Measurements from ENCODE around the gene IPO4. TPM values are rescaled to one million over a fixed set of nuclear protein-coding genes. Genes with fewer than 3 reads are reported as not detected.

Gene IPO4
- total RNA-seq, 1 experiment from 2014 or later, result 116 TPM

- H3K9me3 ChIP-seq (ENCODE audit: control insufficient read depth, low read depth, low read length), result no peaks in the 10 kb centered on the region
- H3K4ac ChIP-seq (ENCODE audit: low read depth, low read length), result no peak overlapping the region
- no peak overlapping the region for H2BK12ac ChIP-seq (ENCODE audit: insufficient read length, low read depth, low read length)
- H2BK120ac ChIP-seq (ENCODE audit: low read depth, low read length, poor library complexity, severe bottlenecking), result no peak overlapping the region
- H3K27ac ChIP-seq (ENCODE audit: insufficient read length, low read depth, low read length), result no peak overlapping the region
- no peak overlapping the region for H3T11ph ChIP-seq (ENCODE audit: low read length)
- H3K4me3 Mint-ChIP-seq, result no peak overlapping the region
- no peak overlapping the region for H4K8ac ChIP-seq (replicated peaks; ENCODE audit: insufficient read length, low read depth, low read length)
- no peaks in the 10 kb centered on the region for H3K27me3 ChIP-seq (ENCODE audit: insufficient read depth, low read length)
- H3K56ac ChIP-seq (ENCODE audit: insufficient read length, low read depth, low read length), result no peak overlapping the region
- no peaks in the 10 kb centered on the region for H3K27me3 Mint-ChIP-seq (ENCODE audit: low read depth)
- H3K18ac ChIP-seq (ENCODE audit: insufficient read length, low read depth, low read length), result no peak overlapping the region
- no peak overlapping the region for H4K91ac ChIP-seq (ENCODE audit: insufficient read length, low read depth, low read length)
- no peak overlapping the region for H3K14ac ChIP-seq (ENCODE audit: insufficient read depth, low read length)
- no peak overlapping the region for H3K4me2 ChIP-seq (ENCODE audit: insufficient read depth, insufficient read length, low read length)
- no peak overlapping the region for H2AFZ ChIP-seq (ENCODE audit: low read length)
- no peak overlapping the region for H3K9ac ChIP-seq (ENCODE audit: extremely low read depth, insufficient read length, low read length)
- no peak overlapping the region for H2BK20ac ChIP-seq (ENCODE audit: low read depth, low read length, poor library complexity, severe bottlenecking)
- H3K79me1 ChIP-seq (ENCODE audit: insufficient read depth, low read depth, low read length, poor library complexity, severe bottlenecking), result peaks cover 4% of the 10 kb centered on the region
- H3K36me3 Mint-ChIP-seq (ENCODE audit: insufficient read depth in 1 of 3, low read depth in 3 of 3), result peaks cover 28 to 60% (median 58%) of the 10 kb centered on the region in 3 experiments
- no peak overlapping the region for H2BK15ac ChIP-seq (ENCODE audit: low read depth, low read length)
- H3K9me3 Mint-ChIP-seq, result no peaks in the 10 kb centered on the region
- no peaks in the 10 kb centered on the region for H4K20me1 ChIP-seq (ENCODE audit: control insufficient read depth, insufficient read depth, insufficient read length)
- H3K23me2 ChIP-seq (ENCODE audit: insufficient read length, low read depth, low read length, poor library complexity, severe bottlenecking), result peaks cover 19% of the 10 kb centered on the region
- no peak overlapping the region for H2BK5ac ChIP-seq (ENCODE audit: insufficient read length, low read length)
- H3K23ac ChIP-seq (ENCODE audit: insufficient read length, low read depth, low read length), result no peak overlapping the region
- H3K27ac Mint-ChIP-seq, result no peak overlapping the region; a peak in 1 of 7 replicates
- no CpG with 5 or more reads among the region's 9 CpGs for WGBS (ENCODE audit: extremely low coverage, insufficient read length, low lambda C conversion rate)
- peaks cover 8% of the 10 kb centered on the region; the same call in 1 of the 2 replicates for H3K79me2 ChIP-seq (ENCODE audit: insufficient read depth, low read length)
- H2AK5ac ChIP-seq (ENCODE audit: insufficient read length, low read length), result no peak overlapping the region
- no peak for DNase-seq
- H4K5ac ChIP-seq (ENCODE audit: insufficient read length, low read depth, low read length), result no peak overlapping the region
- no peak for TF ChIP-seq CTCF (conservative IDR thresholded peaks at IDR 0.05)
- peaks cover 21 to 24% of the 10 kb centered on the region in 2 experiments for H3K4me1 Mint-ChIP-seq
- H3K4me1 ChIP-seq (ENCODE audit: insufficient read depth, low read length), result no peaks in the 10 kb centered on the region
These were observed 38.6 kb downstream of the IPO4 start for GRCh38 chr14:24150061-24150460.
